Stimulated activated CD8-positive, alpha-beta memory T cell treated with anti-CD3 and anti-CD28 coated beads, Interleukin-4, amount 100 ng/mL, for 24 hours (primary cell): ENCODE data around the gene AKAP9.
"Not testable (repeated sequence)": the region's sequence is repeated elsewhere in the genome, so short reads cannot be mapped to it uniquely, and the experiment has no call there.

ENCODE experiments used
- DNase-seq: peaks from one replicate; pipeline ENCODE4 v3.0.0-alpha.2; 2020; ENCODE audit warnings: low read depth

Gene AKAP9

DNA sequence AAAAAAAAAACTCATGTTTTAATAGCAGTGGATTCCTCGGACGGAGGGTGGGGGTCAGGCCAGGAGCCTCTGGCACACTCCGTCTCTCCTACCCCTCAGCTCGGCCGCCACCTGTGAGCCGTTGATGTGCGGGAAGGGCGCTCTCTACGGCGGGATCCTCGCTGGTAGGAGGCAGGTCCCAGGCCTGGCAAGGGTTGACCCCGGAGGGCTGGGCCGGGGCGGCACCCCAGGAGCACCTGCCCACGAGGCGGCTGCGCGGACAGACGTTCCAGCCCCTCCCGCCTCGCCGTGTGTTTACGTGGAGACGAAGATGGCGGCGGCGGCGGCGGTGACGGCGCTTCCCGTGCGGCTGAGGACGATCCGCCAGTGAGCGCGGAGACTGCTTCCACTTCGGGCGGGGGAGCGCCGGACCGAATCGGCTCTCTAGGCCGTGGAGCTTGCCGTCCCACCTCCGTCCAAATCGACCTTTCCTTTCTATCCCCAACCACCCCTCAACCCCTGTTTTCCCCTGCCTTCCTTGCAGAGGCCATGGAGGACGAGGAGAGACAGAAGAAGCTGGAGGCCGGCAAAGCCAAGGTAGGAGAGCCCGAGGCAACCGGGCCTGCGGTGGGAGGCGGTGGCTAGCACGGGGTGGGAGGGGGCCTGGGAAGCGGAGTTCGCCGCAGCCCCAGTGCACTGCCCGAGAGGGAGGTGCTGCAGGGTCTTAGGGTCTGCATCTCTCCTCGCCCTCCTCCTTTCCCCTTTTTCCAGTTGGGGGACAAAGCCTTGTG, at the start of gene AKAP9:
TSS of gene AKAP9 (plus strand) at position 291 of the 770 bp plus-strand sequence. CDS start at position 529, 238 bp downstream.
- peak; percentile 86 for DNase-seq

DNA sequence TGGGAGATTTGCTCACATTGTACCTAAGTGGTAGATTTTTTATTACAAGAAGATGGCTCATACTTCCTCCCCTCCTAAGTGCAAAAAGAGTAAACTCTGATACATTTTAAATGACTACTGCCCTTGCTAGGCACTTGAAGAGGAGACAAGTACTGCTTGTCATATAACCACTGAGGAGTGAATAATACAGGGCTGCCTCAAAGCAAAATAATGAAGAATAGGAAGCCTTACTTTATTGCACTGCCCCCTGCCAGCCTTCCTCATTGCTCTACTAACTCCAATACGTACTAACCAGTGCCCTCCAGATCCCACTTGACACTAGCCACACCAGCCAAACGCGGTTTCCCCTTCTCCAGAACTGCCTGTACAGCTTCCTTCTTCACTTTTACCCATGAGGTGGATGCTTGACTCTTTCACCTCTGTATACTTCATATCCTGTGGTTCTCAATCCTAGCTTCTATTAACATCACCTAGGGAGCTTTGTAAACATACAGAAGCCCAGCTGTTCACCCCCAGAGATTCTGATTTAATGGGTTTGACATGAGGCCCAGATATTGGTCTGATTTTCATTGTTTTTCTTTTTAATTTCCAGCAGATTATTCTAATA, 48.5 kb upstream of the AKAP9 start:
- DNase-seq = no peak

- DNase-seq = no peak
Observed at GRCh38 chr7:91892821-91893340, 47.8 kb upstream of the AKAP9 start.

DNA sequence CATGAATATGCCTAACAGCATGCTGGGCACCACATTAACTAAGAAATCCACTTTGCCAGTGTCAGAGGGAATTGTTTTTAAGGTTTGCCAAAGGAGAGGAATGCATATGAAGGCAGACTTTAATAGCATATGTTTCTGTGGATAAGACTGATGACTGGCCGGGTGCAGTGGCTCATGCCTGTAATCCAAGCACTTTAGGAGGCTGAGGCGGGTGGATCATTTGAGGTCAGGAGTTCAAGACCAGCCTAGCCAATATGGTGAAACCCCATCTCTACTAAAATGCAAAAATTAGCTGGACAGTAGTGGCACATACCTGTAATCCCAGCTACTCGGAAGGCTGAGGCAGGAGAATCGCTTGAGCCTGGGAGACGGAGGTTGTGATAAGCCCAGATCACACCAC, 47.0 kb upstream of the AKAP9 start:
- DNase-seq = not testable (repeated sequence)

DNA sequence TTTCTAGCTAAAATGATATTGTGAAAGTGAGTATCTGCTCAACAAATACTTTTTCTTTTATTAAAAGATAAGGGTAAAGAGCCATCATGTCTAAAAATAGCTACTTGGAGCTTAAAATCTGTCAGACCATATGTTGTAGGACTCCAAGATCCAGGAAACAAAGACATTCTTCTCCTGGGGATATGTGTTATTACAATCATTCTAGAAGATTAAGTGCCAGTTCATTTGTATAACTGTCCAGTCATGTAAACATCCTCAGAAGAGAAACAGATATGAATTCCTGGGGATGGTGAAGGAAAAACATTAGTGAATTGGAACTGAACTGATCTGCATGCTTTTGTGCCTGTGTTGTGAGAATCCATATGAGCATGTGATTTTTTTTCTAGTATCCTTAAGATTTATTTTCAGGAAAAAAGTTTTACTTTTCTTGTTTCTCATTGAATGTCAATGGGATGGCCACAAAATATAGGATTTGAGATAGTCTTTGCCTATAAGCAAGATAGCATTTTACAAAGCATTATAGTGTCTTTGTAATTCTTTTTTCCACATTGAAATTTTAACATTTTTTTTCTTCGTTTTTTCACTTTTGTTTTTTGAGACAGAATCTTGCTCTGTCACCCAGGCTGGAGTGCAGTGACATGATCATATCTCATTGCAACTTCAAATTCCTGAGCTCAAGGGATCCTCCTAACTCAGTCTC, 45.7 kb upstream of the AKAP9 start:
- DNase-seq = no peak

GRCh38 chr7:91898240-91898992, 42.2 kb upstream of the AKAP9 start:
- no peak for DNase-seq

- no peak for DNase-seq
Observed at GRCh38 chr7:91899563-91899962, 41.1 kb upstream of the AKAP9 start.

DNA sequence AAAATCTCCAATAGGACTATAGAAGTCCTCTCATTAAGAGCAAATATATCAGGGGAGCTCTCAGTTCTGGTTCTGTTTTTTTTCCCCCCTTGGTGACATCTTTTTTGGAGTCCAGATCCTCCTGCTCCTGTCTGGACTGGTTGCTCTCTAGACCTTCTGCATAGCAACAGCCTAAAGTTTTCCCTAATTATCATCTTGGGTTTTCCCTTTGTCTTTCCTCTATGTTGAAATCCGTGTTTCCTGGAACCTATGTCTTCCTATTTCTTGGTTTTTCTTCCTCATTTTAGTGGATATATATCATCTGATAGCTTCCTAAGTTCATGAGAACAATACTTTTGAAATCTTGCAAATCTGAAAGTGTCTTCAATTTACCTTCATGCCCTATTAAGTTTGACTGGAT, 30.5 kb upstream of the AKAP9 start:
- DNase-seq = no peak

- no peak for DNase-seq
Observed at GRCh38 chr7:91911121-91911520, 29.5 kb upstream of the AKAP9 start.

DNA sequence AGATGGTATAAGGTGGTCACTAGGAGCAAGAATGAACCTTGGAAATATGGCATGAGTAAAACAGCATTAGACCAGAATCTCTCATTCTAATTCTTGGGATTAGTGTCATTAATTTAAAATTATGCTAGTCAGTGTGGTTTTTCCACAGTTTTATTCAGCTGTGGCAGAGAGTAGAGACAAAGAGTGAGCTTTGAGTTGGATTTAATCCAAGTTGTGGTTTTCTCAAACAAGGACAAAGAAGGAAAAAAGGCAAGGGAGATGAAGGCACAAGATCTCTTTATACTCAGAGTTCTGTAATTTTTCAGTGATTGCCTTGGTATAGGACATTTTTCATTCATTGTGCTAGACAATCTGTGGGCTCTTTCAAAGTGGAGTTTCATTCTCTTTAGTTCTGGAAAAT, 28.2 kb upstream of the AKAP9 start:
- DNase-seq = no peak

DNA sequence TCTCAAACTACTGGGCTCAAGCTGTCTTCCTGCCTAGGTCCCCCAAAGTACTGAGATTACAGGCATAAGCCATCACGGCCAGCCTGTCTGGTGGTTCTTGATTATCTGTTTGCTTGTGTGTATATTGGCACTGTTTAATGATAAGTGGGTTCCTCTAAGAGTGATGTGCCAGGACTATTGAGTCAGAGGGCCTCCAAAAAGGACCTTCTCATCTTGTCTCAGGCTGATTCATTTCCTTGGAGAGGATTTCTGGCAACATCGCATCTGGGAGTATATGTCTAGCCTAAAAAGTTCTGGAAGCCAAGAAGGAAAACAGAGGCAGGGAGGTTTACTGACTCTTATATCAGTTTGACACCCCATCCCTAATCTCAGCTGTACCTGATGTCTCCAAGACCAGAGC, 27.1 kb upstream of the AKAP9 start:
- no peak for DNase-seq

- no peak for DNase-seq
Observed at GRCh38 chr7:91915401-91916050, 25.1 kb upstream of the AKAP9 start.

DNA sequence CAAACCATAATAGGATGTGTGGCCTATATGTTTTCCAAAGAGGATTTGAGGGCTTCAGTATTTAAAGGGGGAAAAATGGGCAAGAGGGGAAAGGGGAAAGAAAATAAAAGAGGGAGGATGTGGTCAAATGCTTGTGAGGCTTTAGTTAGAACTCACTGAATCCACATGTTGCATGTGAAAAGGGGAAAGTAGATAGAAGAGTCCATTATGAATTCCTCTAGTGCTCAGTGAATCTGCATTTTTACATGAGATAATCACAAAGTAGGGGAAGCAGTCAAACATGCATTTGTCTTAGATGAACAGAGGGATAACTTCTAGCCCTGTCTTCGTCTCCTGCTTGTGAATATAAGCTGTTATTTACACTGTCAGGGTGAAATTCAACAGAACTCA, 24.6 kb upstream of the AKAP9 start:
- DNase-seq = no peak

DNA sequence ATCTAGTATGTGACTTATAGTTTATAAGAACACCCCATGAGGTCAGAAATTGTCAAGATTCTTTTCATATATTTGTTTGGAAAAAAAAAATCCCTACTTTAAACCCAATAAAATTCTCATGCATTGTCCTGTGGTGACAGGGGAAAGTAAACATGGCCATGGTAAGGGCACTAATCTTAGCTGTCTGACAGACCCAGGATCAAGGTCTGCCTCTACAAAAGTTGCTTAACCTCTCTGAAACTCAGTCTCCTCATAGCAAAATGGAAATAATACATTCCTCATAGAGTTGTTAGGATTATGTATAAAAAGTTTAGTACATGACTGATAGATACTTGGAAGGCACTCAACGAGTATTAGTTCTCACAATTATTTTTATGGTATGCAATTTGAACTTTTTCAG, 22.3 kb upstream of the AKAP9 start:
- no peak for DNase-seq

GRCh38 chr7:91922857-91923256, 17.8 kb upstream of the AKAP9 start:
- DNase-seq = no peak

DNA sequence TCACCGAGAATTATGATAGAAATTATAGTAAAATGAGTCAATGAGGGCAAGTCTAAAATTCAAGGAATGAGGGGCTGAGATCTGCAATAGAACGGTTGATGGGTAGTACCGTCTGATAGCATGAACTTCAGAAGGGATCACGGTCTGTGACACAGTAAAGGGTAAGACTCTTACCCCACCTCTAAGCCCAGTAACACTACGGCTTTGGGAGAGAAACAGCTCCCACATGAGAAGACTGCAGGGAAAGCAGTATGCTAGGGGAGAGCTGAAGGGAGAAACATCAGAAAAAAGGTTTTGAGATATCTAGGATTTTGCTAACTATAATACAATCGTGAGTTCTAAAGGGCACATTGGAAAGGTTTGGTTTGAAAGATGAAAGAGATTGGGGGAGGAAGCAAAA, 12.8 kb upstream of the AKAP9 start:
- DNase-seq = no peak

DNA sequence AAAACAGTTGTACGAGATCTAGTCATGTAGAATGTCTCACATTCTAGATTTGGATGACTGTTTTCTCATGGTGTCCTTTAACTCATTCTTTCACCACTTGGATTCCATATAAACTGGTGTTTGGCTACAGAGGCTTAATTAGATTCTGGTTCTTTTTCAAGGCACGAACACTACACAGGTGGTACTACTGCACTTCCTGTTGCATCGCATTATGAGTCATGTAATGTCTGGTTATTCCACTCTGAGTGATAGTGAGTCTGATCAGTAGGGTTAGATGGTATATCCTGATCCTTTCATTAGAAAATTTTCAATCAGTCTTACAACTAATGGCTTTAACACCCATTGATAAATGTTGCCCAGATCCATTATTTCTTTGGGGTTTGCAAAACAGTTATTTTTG, 11.2 kb upstream of the AKAP9 start:
- no peak for DNase-seq

DNA sequence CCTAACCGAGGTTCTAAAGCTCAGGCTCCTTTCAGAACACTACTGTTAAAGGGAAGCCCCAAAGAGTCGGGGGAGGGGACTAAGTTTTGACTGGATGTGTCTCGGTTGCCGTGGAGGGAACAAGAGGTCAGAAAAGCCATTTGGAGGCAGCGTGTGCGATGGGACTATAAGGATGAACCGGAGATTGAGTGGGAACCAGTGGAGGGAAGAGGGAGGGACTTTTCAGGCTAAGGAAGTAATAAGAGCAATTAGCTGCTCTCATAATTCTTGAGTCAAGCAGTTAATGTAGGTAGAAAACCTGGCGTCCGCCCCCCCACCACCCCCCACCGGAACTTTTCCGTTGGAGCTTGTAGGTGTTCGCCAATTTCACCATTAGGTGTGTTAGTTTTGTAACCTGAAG, 491 bp upstream of the AKAP9 start:
- no peak for DNase-seq

GRCh38 chr7:91941450-91941849, 788 bp downstream of the AKAP9 start:
- no peak for DNase-seq

GRCh38 chr7:91942312-91942711, 1.6 kb downstream of the AKAP9 start:
- no peak for DNase-seq

- not testable (repeated sequence) for DNase-seq
Observed at GRCh38 chr7:91944970-91945369, 4.3 kb downstream of the AKAP9 start.

- DNase-seq = no peak
Observed at GRCh38 chr7:91945476-91945875, 4.8 kb downstream of the AKAP9 start.
